Mesothelial cell of epicardium (in vitro differentiated cells): ENCODE results near the gene SSUH2. TPM values are rescaled to one million over a fixed set of nuclear protein-coding genes. Genes with fewer than 3 reads are reported as not detected.
"Not testable (repeated sequence)": the region's sequence is repeated elsewhere in the genome, so short reads cannot be mapped to it uniquely, and the experiment has no call there.

Experiments
- DNase-seq, 2 experiments: peaks; one replicate each; pipeline ENCODE4 v3.0.0; 2021; ENCODE audit warnings: low spot score in 2 of 2; ENCODE audit not compliant: unreplicated experiment in 2 of 2
- H3K27ac Mint-ChIP-seq: 2 replicates; pipeline ENCODE4 v1.8.0; 2021; ENCODE audit warnings: mixed read lengths
- H3K27me3 Mint-ChIP-seq: 2 replicates; pipeline ENCODE4 v1.8.0; 2021; ENCODE audit warnings: low read depth, mixed read lengths
- H3K36me3 Mint-ChIP-seq: 2 replicates; pipeline ENCODE4 v1.8.0; 2021; ENCODE audit warnings: mixed read lengths
- H3K4me1 Mint-ChIP-seq: 2 replicates; pipeline ENCODE4 v1.8.0; 2021; ENCODE audit warnings: mixed read lengths
- H3K4me3 Mint-ChIP-seq: 2 replicates; pipeline ENCODE4 v1.8.0; 2021; ENCODE audit warnings: mild to moderate bottlenecking, moderate library complexity, mixed read lengths
- H3K9me3 Mint-ChIP-seq: 2 replicates; pipeline ENCODE4 v1.8.0; 2021; ENCODE audit warnings: mixed read lengths
- total RNA-seq: library from RNA; stranded (reverse); gene quantifications from 3 replicates; pipeline ENCODE4 v1.2.1, GENCODE V29; 2021
- TF ChIP-seq, protein P1 (sequence below): fragments of 200-600 bp; sonication (generic); IDR thresholded peaks from one replicate; pipeline ENCODE4 v1.5.0; 2021; ENCODE audit warnings: antibody characterized with exemption; ENCODE audit not compliant: unreplicated experiment

SSUH2 gene
- total RNA-seq, 1 donor from 2014 or later = 1.3 TPM

DNA sequence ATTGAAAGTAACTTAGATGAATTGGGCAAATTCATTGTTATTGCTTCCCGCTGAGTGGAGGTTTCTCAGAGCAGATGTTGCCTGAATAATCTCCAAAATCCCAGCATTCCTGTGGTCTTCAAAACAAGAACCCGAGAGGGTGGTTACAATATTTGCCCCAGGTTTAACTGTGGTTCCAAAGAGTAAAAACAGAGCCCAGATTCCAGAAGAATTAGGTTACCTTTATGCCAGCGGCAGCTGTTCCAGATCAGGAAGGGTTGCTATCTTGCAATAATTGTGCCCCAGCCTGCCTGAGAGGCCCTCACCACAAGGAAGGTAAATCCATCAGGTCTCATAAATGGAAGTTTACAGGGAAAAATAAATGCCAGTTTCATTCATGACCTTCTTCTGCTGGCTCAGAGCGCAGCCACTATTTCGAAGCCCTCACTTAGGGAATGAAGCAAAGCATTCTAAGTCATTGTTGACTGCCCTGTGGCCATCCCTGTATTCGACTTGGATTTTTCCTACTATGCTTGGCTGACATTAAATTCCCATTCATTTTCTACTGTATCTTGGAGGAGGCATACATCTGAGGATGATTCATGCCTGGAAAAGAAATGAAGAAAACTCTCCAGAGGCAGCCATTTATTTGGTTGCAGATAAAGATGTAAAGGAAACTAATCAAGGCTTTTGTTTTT, 54.6 kb downstream of the SSUH2 start:
- no peak overlapping the region for H3K4me3 Mint-ChIP-seq
- TF ChIP-seq, protein P1, sequence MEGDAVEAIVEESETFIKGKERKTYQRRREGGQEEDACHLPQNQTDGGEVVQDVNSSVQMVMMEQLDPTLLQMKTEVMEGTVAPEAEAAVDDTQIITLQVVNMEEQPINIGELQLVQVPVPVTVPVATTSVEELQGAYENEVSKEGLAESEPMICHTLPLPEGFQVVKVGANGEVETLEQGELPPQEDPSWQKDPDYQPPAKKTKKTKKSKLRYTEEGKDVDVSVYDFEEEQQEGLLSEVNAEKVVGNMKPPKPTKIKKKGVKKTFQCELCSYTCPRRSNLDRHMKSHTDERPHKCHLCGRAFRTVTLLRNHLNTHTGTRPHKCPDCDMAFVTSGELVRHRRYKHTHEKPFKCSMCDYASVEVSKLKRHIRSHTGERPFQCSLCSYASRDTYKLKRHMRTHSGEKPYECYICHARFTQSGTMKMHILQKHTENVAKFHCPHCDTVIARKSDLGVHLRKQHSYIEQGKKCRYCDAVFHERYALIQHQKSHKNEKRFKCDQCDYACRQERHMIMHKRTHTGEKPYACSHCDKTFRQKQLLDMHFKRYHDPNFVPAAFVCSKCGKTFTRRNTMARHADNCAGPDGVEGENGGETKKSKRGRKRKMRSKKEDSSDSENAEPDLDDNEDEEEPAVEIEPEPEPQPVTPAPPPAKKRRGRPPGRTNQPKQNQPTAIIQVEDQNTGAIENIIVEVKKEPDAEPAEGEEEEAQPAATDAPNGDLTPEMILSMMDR = no peak
- peaks cover 30% of the 10 kb centered on the region for H3K4me1 Mint-ChIP-seq
- peak overlapping the region; percentile 71 for H3K27ac Mint-ChIP-seq
- H3K36me3 Mint-ChIP-seq = no peaks in the 10 kb centered on the region
- peaks cover 9% of the 10 kb centered on the region for H3K9me3 Mint-ChIP-seq
- DNase-seq = no peak
- H3K27me3 Mint-ChIP-seq = no peaks in the 10 kb centered on the region

GRCh38 chr3:8584661-8585060, 59.9 kb downstream of the SSUH2 start:
- no peaks in the 10 kb centered on the region for H3K36me3 Mint-ChIP-seq
- TF ChIP-seq, protein P1 = no peak
- DNase-seq = no peak
- H3K27me3 Mint-ChIP-seq = no peaks in the 10 kb centered on the region
- no peak overlapping the region for H3K4me3 Mint-ChIP-seq
- H3K27ac Mint-ChIP-seq = no peak overlapping the region
- peaks cover 9% of the 10 kb centered on the region for H3K9me3 Mint-ChIP-seq
- peaks cover 12% of the 10 kb centered on the region for H3K4me1 Mint-ChIP-seq

DNA sequence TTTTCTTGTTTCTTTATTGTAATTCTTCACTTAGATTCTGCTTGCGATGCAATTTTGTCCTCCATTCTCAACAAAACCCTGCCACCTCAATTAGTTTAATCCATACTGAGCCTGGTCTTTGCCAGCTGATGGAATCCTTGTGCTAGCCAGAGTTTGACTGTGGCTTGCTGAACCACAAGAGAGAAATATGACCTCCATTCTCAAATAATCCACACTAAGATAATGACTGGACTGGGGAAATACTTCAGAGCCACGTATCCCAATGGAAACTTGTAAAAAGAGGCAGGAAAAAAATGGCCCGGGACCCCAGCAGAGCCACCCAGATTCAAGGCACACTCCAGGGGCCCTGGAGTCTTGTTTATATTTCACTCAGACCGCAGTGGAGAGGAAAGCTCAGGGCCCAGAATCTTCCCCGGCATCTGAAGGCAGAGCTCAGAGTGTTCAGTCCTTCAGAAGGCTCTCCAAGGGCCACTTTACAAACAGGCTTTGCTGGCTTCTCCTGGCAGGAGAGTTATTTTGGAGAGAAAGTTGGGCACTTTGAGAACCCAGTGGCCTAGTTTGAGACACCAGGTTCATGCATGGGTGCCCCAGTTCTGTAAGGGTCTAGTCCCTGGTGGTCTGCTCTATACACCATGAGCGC, 62.7 kb downstream of the SSUH2 start:
- peaks cover 4% of the 10 kb centered on the region for H3K36me3 Mint-ChIP-seq

DNA sequence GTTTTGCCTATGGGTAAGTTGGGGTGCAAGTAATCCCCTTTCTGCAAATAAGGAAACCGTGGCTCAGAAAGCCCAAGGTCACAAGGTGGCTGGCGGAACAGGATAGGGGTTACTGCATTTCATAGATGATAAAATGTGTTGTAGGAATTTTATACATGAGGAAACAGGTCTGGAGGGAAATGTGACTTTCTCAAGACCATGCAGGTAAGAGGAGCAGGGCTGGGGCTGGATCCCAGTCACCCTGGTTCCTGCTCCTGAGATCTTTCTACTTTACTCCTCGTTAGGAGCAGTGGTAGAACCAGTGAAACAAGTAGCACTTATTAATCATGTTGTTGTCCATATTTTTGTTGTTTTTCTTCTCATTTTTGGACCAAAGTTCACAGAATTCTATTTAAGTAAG, 63.2 kb downstream of the SSUH2 start:
- Mint-ChIP-seq H3K36me3 (peaks cover 4% of the 10 kb centered on the region), H3K4me3 (no peak overlapping the region), H3K27me3 (no peaks in the 10 kb centered on the region), H3K4me1 (no peaks in the 10 kb centered on the region), H3K27ac (no peak overlapping the region), H3K9me3 (peaks cover 13% of the 10 kb centered on the region)
- DNase-seq = no peak
- TF ChIP-seq, protein P1 = no peak

More for the DNA sequence above, 62.7 kb downstream of the SSUH2 start:
- H3K4me3 Mint-ChIP-seq = no peak overlapping the region
- H3K27ac Mint-ChIP-seq = no peak overlapping the region
- DNase-seq = no peak
- no peaks in the 10 kb centered on the region for H3K27me3 Mint-ChIP-seq
- TF ChIP-seq, protein P1 = no peak
- no peaks in the 10 kb centered on the region for H3K4me1 Mint-ChIP-seq
- H3K9me3 Mint-ChIP-seq = peaks cover 15% of the 10 kb centered on the region

DNA sequence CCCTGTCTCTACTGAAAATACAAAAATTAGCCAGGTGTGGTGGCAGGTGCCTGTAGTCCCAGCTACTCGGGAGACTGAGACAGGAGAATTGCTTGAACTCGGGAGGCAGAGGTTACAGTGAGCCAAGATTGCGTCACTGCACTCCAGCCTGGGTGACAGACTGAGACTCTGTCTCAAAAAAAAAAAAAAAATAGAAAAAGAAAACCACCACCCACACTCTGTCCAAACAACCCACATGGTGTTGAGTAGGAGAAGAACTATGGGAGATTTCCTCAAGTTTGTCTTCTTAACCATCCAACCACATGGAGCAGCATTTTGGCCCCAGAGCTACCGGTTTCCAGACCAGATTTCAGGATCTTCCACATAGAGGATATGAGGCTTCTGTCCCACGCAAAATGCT, 64.2 kb downstream of the SSUH2 start:
- not testable (repeated sequence) for DNase-seq, H3K27me3 Mint-ChIP-seq, H3K4me1 Mint-ChIP-seq, H3K27ac Mint-ChIP-seq, H3K9me3 Mint-ChIP-seq, H3K4me3 Mint-ChIP-seq, H3K36me3 Mint-ChIP-seq

- Mint-ChIP-seq H3K27me3 (no peaks in the 10 kb centered on the region), H3K9me3 (peaks cover 6% of the 10 kb centered on the region), H3K27ac (no peak overlapping the region), H3K4me1 (no peaks in the 10 kb centered on the region), H3K4me3 (no peak overlapping the region), H3K36me3 (peaks cover 4% of the 10 kb centered on the region)
- TF ChIP-seq, protein P1 = no peak
- no peak for DNase-seq
These were observed 64.7 kb downstream of the SSUH2 start for GRCh38 chr3:8579943-8580342.
